HG02885 (cell line): ENCODE results near the gene HPSE.
"Not testable (repeated sequence)": the region's sequence is repeated elsewhere in the genome, so short reads cannot be mapped to it uniquely, and the experiment has no call there.

ENCODE experiments used
- ATAC-seq: cut with Tn5 transposase; IDR thresholded peaks from one replicate; pipeline ENCODE4 v1.9.1; 2021; ENCODE audit warnings: mild to moderate bottlenecking; ENCODE audit not compliant: unreplicated experiment, poor library complexity

HPSE gene

GRCh38 chr4:83285055-83285407 lies 49.6 kb downstream of the HPSE start:
- peak; percentile 12 for ATAC-seq

GRCh38 chr4:83284193-83285054 lies 50.2 kb downstream of the HPSE start, which contains the start of gene COQ2:
TSS of gene COQ2 (minus strand) at chr4:83284798. CDS start at chr4:83284764, 34 bp downstream.
- peak; percentile 88 for ATAC-seq

- no peak for ATAC-seq
Observed at GRCh38 chr4:83283181-83283580, 51.5 kb downstream of the HPSE start.

- ATAC-seq = no peak
Observed at GRCh38 chr4:83282049-83282535, 52.6 kb downstream of the HPSE start.

- no peak for ATAC-seq
Observed at GRCh38 chr4:83281307-83281706, 53.3 kb downstream of the HPSE start.

- peak; percentile 70 for ATAC-seq
Observed at GRCh38 chr4:83276299-83277040, 58.2 kb downstream of the HPSE start.

GRCh38 chr4:83273926-83274325 lies 60.7 kb downstream of the HPSE start:
- ATAC-seq = not testable (repeated sequence)

- ATAC-seq = peak; percentile 86
Observed at GRCh38 chr4:83272900-83273299, 61.7 kb downstream of the HPSE start.

- ATAC-seq = no peak
Observed at GRCh38 chr4:83269256-83269655, 65.4 kb downstream of the HPSE start.

GRCh38 chr4:83268491-83268890 lies 66.2 kb downstream of the HPSE start:
- ATAC-seq = no peak

- no peak for ATAC-seq
Observed at GRCh38 chr4:83267830-83268475, 66.7 kb downstream of the HPSE start.

- ATAC-seq = no peak
Observed at GRCh38 chr4:83267121-83267829, 67.4 kb downstream of the HPSE start.

GRCh38 chr4:83266689-83267088 lies 68.0 kb downstream of the HPSE start:
- no peak for ATAC-seq

GRCh38 chr4:83263106-83263505 lies 71.5 kb downstream of the HPSE start:
- ATAC-seq = no peak

GRCh38 chr4:83262682-83263081 lies 72.0 kb downstream of the HPSE start:
- no peak for ATAC-seq

GRCh38 chr4:83261307-83261706 lies 73.3 kb downstream of the HPSE start:
- ATAC-seq = no peak

- ATAC-seq = peak; percentile 57
Observed at GRCh38 chr4:83259586-83259985, 75.1 kb downstream of the HPSE start.

- ATAC-seq = no peak
Observed at GRCh38 chr4:83258461-83258860, 76.2 kb downstream of the HPSE start.

- no peak for ATAC-seq
Observed at GRCh38 chr4:83257811-83258210, 76.8 kb downstream of the HPSE start.

GRCh38 chr4:83255584-83255983 lies 79.1 kb downstream of the HPSE start:
- ATAC-seq = no peak
